ENCODE results near the gene PTPRM.

- TF ChIP-seq PATZ1 (CRISPR knock-in tag; IDR thresholded peaks at IDR 0.05; ENCODE audit: borderline replicate concordance) (no peak), ARNTL (CRISPR knock-in tag; IDR thresholded peaks at IDR 0.05; ENCODE audit: borderline replicate concordance, low read depth) (no peak)
Observed at GRCh38 chr18:7918701-7919100, 351.6 kb downstream of the PTPRM start.

Measured in SK-N-SH treated with all-trans-retinoic acid at 6 μM for 48 hours (cell line).